Immature natural killer cell (primary cell): ENCODE measurements around the gene MIPEP. TPM values are rescaled to one million over a fixed set of nuclear protein-coding genes. Genes with fewer than 3 reads are reported as not detected.
"Not testable (repeated sequence)": the region's sequence is repeated elsewhere in the genome, so short reads cannot be mapped to it uniquely, and the experiment has no call there.

Source experiments
- DNase-seq, 3 donors: peaks; one replicate each; pipeline ENCODE4 v3.0.0; 2022; ENCODE audit warnings: mixed read lengths in 1 of 3
- H3K27ac Mint-ChIP-seq, 6 donors: one replicate each; pipeline ENCODE4 v1.8.0; 2020; ENCODE audit warnings: mixed read lengths in 6 of 6, mild to moderate bottlenecking in 5 of 6, inconsistent platforms in 4 of 6, moderate library complexity in 3 of 6
- H3K27me3 Mint-ChIP-seq, 3 donors: one replicate each; pipeline ENCODE4 v1.8.0; 2020 to 2021; ENCODE audit warnings: low read depth in 3 of 3, mild to moderate bottlenecking in 3 of 3, mixed read lengths in 3 of 3, moderate library complexity in 3 of 3, inconsistent platforms in 1 of 3
- H3K36me3 Mint-ChIP-seq, 3 donors: one replicate each; pipeline ENCODE4 v1.8.0; 2020; ENCODE audit warnings: mixed read lengths in 3 of 3, inconsistent platforms in 2 of 3, mild to moderate bottlenecking in 2 of 3
- H3K4me1 Mint-ChIP-seq, 2 donors: one replicate each; pipeline ENCODE4 v1.8.0; 2020; ENCODE audit warnings: inconsistent platforms in 2 of 2, mild to moderate bottlenecking in 2 of 2, mixed read lengths in 2 of 2, moderate library complexity in 1 of 2
- H3K4me3 Mint-ChIP-seq, 5 donors: one replicate each; pipeline ENCODE4 v1.8.0; 2020; ENCODE audit warnings: mild to moderate bottlenecking in 5 of 5, mixed read lengths in 5 of 5, inconsistent platforms in 3 of 5, moderate library complexity in 3 of 5
- H3K9me3 Mint-ChIP-seq, 6 donors: one replicate each; pipeline ENCODE4 v1.8.0; 2020; ENCODE audit warnings: mild to moderate bottlenecking in 6 of 6, mixed read lengths in 6 of 6, inconsistent platforms in 4 of 6, moderate library complexity in 3 of 6
- polyA plus RNA-seq, 3 donors: library from polyadenylated mRNA; unstranded; fragments of 300-500 nt; fragmentation: Illumina TruSeq; gene quantifications; one replicate each; pipeline ENCODE4 v1.2.3, GENCODE V29; 2021

MIPEP gene
- polyA plus RNA-seq, 3 donors from 2014 or later = 9.3 to 20.5 (median 14.3) TPM

DNA sequence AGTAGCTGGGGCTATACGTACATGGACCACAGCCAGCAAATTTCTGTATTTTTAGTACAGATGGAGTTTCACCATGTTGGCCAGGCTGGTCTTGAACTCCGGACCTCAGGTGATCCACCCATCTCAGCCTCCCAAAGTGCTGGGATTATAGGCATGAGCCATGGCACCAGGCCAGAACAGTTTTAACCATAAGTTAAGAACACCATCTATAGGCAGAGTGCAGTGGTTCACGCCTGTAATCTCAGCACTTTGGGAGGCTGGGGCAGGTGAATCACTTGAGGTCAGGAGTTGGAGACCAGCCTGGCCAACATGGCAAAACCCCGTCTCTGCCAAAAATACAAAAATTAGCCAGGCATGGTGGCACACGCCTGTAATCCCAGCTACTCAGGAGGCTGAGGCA, 143.1 kb downstream of the MIPEP start:
- not testable (repeated sequence) for H3K4me1 Mint-ChIP-seq, H3K27me3 Mint-ChIP-seq, H3K9me3 Mint-ChIP-seq, H3K27ac Mint-ChIP-seq, H3K36me3 Mint-ChIP-seq, DNase-seq, H3K4me3 Mint-ChIP-seq

DNA sequence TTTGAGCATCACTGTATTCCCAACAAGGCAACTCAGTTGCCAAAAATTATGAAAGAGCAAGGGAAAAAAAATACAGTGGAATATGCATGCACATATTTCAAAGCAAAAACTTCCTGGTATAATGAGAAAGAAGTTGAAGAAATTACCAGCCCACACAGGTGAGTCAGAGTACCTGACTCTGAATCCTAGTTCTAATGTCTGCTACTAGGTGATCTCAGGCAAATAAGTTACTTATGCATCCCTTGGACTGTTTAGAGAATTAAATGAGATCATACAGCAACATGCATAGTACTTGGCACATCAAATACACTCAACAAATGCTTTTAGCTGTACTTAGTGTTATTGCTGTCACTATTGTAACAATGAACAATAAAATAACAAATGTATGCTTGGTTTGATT, 144.9 kb downstream of the MIPEP start:
- H3K4me3 Mint-ChIP-seq = no peak overlapping the region

DNA sequence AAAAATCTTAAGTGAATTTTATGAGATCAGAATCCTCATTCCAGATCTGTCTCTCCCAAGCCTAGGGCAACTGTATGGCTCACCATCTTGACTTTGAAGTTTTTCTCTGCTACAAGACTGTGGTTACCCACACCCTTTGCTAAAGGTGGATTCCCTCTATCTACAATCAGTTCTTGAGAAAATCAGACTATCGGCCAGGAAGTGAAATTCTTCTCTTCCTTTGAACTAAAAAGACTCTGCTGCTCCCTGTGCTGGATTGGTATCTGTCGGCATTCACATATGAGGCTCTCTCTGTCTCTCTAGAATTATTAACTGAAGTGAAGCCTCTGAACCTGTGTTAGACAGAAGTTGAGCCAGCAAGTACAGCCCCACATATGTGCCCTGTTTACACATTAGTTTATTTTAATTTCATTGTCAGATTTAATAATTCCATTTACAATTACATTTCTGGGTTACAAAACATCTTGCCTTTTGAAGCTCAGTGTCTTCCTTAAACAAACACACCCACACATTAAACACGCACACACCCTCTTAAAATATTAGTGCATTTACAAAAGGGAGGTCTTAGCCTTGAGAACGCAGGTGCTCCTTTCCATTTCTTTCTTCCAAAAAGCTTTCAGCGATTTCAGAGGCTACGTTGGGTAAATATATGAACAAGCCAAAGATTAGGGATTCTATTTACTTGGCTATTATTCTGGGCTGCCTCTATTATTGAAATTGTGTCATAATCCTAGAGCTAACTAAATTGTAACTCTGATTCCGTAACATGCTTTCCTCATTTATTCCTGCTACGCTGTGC, 145.7 kb downstream of the MIPEP start:
- Mint-ChIP-seq H3K9me3 (no peaks in the 10 kb centered on the region), H3K36me3 (peaks cover 4 to 7% (median 4%) of the 10 kb centered on the region in 3 donors), H3K4me1 (peaks cover 2 to 8% of the 10 kb centered on the region in 2 donors), H3K27me3 (peaks cover 0 to 2% (median 0%) of the 10 kb centered on the region in 3 donors), H3K27ac (no peak overlapping the region), H3K4me3 (no peak overlapping the region)
- DNase-seq = peak in 1 of 3 donors; percentile 5

More for the DNA sequence above, 144.9 kb downstream of the MIPEP start:
- Mint-ChIP-seq H3K4me1 (peaks cover 2 to 8% of the 10 kb centered on the region in 2 donors), H3K27ac (no peak overlapping the region), H3K9me3 (no peaks in the 10 kb centered on the region), H3K36me3 (peaks cover 0 to 6% (median 4%) of the 10 kb centered on the region in 3 donors), H3K27me3 (peaks cover 0 to 2% (median 0%) of the 10 kb centered on the region in 3 donors)
- DNase-seq = no peak

DNA sequence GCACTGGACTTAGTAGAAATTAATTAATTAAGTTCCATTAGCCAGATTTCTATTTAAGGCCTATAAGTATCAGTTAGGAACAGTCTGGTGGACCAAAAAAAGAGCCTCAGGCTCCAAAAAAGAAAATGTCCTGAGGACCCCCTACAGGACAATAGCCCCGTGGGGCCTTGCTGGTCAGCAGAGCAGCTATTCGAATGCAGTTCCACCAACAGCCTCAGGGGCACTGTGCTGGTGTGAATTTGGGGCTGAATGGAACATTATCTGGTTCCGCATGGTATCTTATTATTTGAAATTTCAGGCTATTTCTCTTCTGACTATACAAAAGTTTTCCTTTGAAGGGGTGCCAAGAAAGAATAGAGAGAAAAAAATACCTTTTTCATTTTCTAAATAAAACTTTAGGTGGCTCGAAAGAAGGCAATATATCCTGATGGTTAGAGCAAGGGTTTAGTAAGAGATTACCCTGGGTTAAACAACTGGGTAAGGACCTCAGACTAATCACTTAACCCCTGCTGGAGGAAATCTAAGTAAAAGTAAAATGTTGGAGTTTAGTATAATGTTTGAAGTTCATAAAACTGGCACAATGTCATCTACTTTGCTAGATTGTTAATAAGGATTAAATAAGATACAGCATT, 147.2 kb downstream of the MIPEP start:
- Mint-ChIP-seq H3K4me3 (no peak overlapping the region), H3K36me3 (peaks cover 3 to 7% (median 4%) of the 10 kb centered on the region in 3 donors), H3K9me3 (no peaks in the 10 kb centered on the region), H3K27me3 (no peaks in the 10 kb centered on the region), H3K4me1 (peaks cover 2 to 8% of the 10 kb centered on the region in 2 donors), H3K27ac (no peak overlapping the region)
- DNase-seq = no peak

DNA sequence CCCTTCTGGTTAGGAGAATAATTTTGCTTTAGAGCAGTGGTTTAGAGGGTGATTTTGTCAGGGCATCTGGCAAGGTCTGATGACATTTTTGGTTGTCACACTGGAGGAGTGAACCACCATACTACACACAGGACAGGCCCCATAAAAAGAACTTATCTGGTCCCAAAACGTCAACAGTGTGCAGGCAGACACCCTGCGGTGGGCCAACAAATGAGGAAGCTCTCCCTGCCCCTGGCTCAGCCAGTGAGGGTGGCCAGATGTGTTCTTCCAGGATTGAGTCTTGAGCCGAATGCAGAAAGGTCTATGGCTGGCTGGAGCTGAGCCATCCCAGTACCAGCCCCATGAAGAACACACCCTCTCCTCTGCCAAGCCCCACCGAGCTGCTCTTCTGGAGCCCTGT, 149.2 kb downstream of the MIPEP start:
- Mint-ChIP-seq H3K36me3 (peaks cover 3 to 14% (median 9%) of the 10 kb centered on the region in 3 donors), H3K4me3 (no peak overlapping the region), H3K4me1 (peaks cover 2 to 8% of the 10 kb centered on the region in 2 donors), H3K27ac (no peak overlapping the region), H3K9me3 (no peaks in the 10 kb centered on the region), H3K27me3 (no peaks in the 10 kb centered on the region)
- no peak for DNase-seq

DNA sequence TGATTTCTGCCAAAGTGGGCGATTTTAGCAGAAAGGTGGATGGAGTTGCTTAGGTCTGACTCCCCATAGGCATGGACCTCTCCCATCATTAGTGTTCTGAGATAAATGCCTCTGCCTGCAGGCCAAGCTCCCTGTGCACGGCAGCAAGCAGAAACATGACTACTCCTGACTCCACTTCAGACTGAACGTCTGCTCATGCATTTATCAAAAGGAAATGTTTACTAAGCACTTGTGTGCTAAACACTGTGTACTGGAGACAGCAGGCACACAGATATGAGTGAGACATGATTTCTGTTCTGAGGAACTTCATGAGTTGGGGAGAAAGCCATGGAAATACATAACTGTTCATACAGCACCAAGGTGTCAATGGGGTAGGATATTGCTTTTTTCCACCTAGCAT, 149.6 kb downstream of the MIPEP start:
- no peak for DNase-seq
- Mint-ChIP-seq H3K36me3 (peaks cover 3 to 14% (median 9%) of the 10 kb centered on the region in 3 donors), H3K4me1 (peaks cover 2 to 8% of the 10 kb centered on the region in 2 donors), H3K4me3 (no peak overlapping the region), H3K27ac (no peak overlapping the region), H3K27me3 (no peaks in the 10 kb centered on the region), H3K9me3 (no peaks in the 10 kb centered on the region)

DNA sequence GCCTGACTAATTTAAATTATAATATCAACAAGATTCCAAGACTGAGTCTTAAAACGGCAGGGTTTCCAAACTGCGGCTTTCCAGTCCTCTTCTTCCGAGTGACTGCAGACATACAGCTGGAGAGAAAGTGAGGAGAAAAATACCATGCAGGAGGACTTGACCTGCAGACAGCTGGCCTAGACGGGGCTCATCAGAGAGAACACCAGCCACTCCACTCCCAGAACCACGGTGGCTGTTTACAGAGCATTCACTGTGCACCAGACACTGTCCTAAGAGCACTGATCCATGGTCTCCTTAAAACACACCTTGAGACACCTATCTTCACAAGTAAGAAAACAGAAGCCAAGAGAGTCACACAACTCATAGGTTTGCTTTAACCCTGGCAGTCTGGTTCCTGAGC, 152.7 kb downstream of the MIPEP start:
- H3K4me1 Mint-ChIP-seq = peaks cover 0 to 2% of the 10 kb centered on the region in 2 donors
- DNase-seq = no peak
- peaks cover 3 to 24% (median 9%) of the 10 kb centered on the region in 3 donors for H3K36me3 Mint-ChIP-seq
- H3K9me3 Mint-ChIP-seq = no peaks in the 10 kb centered on the region
- H3K27ac Mint-ChIP-seq = no peak overlapping the region
- H3K4me3 Mint-ChIP-seq = no peak overlapping the region
- no peaks in the 10 kb centered on the region for H3K27me3 Mint-ChIP-seq

DNA sequence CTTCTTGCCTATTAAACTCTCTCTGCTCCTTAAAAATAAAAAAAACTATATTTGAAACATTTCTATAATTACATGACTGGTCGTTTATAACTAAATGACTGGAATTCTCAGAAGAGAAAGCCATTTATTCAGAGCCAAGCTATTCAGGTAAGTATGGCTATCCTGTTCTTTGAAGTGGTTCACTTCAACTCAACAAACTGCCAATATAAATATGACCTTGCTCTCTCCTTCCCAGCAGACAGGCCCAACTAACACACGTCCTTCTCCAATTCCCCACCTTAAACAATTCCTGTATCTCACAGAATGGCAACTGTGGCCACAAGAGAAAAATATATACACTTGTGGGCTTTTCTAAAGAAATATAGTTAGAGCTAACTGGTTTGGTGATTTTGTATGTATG, 153.9 kb downstream of the MIPEP start:
- no peak for DNase-seq
- Mint-ChIP-seq H3K36me3 (peaks cover 3 to 30% (median 9%) of the 10 kb centered on the region in 3 donors), H3K27me3 (no peaks in the 10 kb centered on the region), H3K4me1 (no peaks in the 10 kb centered on the region), H3K27ac (no peak overlapping the region), H3K9me3 (no peaks in the 10 kb centered on the region), H3K4me3 (no peak overlapping the region)

DNA sequence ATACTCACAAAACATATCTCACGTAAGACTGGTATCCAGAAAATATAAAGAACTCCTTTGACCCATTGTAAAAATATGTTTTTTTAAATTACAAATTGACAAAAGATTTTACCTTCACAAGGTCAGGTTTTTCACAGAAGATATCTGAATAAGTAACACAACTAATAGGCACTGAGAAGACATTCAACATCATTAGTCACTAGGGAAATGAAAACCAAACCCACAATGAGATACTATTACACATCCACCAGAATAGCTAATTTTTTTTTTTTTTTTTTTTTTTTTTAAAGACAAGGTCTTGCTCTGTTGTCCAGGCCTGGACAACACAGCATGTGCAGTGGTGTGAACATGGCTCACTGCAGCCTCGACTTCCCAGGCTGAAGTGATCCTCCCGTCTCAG, 157.5 kb downstream of the MIPEP start:
- no peak overlapping the region for H3K4me3 Mint-ChIP-seq
- H3K9me3 Mint-ChIP-seq = no peaks in the 10 kb centered on the region
- H3K4me1 Mint-ChIP-seq = no peaks in the 10 kb centered on the region

DNA sequence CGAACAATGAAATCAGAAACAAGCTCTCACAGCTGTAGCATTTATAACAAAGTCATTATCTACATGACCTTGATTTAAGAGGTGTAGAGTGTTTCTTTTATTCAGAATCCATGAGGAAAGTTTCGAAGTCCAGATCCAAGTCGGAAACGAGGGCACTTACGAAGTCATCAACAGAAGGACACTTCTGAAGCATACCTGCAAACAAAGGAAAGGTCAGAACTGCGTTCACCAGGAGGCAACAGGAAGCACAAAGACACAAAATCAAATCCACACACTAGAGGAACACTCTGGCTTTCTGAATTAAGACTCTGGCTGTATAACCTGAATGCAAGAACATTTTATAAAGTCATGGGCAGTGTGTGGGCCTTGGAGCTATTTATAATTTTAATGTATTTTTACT, 158.9 kb downstream of the MIPEP start:
- DNase-seq = no peak
- Mint-ChIP-seq H3K9me3 (no peaks in the 10 kb centered on the region), H3K36me3 (peaks cover 7 to 27% (median 14%) of the 10 kb centered on the region in 3 donors), H3K27me3 (no peaks in the 10 kb centered on the region), H3K4me1 (no peaks in the 10 kb centered on the region), H3K27ac (no peak overlapping the region), H3K4me3 (no peak overlapping the region)

More for the DNA sequence above, 157.5 kb downstream of the MIPEP start:
- H3K36me3 Mint-ChIP-seq = peaks cover 5 to 33% (median 19%) of the 10 kb centered on the region in 3 donors
- no peaks in the 10 kb centered on the region for H3K27me3 Mint-ChIP-seq
- H3K27ac Mint-ChIP-seq = no peak overlapping the region
- no peak for DNase-seq

DNA sequence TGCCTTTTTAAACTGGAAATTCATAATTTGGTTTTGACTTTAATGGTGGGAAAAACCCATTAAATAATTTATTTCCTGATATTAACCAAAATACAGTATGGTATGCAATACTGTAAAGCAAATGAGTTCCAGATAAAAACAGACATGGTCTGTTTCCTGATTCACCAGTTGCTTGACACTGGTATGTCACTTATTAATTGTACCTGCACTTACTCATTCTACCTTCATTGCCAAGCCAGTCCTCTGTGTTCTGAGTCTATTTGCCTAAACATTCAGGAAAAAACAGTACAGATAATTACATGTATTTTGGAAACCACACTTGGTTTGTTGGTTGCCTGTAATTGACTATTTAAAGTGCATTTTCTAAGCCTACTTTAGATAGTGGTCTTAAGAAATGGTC, 159.7 kb downstream of the MIPEP start:
- H3K27ac Mint-ChIP-seq = no peak overlapping the region
- peaks cover 9 to 29% (median 17%) of the 10 kb centered on the region in 3 donors for H3K36me3 Mint-ChIP-seq
- H3K27me3 Mint-ChIP-seq = no peaks in the 10 kb centered on the region
- no peak for DNase-seq
- no peaks in the 10 kb centered on the region for H3K4me1 Mint-ChIP-seq
- H3K9me3 Mint-ChIP-seq = no peaks in the 10 kb centered on the region
- no peak overlapping the region for H3K4me3 Mint-ChIP-seq

DNA sequence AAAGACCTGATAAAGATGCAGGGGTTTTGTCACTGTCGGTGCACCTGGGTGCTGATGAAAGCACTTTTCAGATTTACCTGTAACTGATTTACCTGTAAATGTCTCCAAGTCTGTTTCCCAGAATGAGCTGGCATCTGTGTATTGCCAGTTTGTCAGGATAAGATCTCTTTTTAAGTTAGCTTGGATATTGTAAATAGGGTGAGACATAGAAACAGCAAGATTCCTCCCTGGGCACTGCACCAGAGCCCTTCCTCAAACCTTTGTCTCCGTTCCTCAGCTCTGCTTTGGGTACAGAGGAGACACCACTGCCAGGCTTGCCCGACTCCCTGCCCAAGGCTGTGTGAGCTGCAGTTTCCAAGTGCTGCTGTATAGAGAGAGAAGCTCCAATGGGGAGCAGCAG, 160.4 kb downstream of the MIPEP start:
- no peak for DNase-seq
- Mint-ChIP-seq H3K27ac (no peak overlapping the region), H3K4me3 (no peak overlapping the region), H3K4me1 (no peaks in the 10 kb centered on the region), H3K9me3 (no peaks in the 10 kb centered on the region), H3K27me3 (peaks cover 0 to 4% (median under 1%) of the 10 kb centered on the region in 3 donors), H3K36me3 (peaks cover 9 to 32% (median 19%) of the 10 kb centered on the region in 3 donors)

DNA sequence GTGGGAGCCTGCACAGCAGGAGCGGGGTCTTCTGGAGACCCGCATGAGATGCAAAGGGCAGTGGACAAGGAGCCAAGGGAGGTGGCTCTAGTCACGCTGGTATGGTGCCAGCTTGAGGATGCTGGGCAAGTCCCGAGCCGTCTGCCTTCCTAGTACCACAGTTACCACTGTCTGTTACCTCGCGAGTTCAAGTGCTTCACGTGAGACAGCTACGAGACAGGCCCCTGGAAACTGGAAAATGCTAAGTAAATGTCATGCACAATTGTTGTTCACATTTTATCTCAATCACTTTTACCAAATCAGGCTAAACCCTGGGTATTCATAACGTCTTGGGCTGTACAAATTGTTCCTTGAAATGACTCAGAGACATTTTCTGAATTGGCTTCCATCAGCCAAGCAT, 163.3 kb downstream of the MIPEP start:
- Mint-ChIP-seq H3K4me1 (no peaks in the 10 kb centered on the region), H3K36me3 (peaks cover 9 to 21% (median 19%) of the 10 kb centered on the region in 3 donors), H3K4me3 (no peak overlapping the region)

DNA sequence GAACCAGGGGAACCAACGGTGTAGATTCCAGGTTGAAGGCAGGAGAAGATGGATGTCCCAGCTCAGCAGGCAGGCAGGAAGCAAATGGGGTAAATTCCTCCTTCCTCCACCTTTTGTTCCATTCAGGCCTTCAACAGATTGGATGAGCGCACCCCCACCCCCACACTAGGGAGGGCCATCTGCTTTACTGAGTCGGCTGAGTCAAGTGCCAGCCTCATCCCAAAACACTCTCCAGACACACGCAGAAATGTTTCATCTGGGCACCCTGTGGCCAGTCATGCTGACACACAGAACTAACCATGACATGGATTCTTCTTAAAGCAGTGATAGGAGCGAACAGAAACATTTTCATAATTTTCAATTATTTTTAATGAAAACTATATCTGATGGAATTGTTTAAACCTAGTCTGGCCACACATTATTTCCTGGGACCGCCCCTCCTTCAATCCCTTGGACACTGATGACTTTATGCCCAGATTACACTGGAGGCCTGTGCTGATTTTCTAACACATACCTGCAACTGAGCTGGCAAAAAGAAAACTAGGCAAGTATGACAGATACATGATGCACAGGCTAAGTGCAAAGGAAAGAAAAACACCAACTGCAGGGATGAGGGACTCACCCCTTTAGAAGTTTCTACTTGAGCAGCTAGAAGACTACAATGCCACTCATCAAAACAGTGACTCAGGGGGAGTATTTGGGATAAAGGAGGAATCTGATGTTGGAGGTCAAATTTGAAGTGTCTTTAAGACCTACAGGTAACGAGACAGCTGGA, 164.8 kb downstream of the MIPEP start:
- Mint-ChIP-seq H3K9me3 (no peaks in the 10 kb centered on the region), H3K4me1 (no peaks in the 10 kb centered on the region), H3K4me3 (no peak overlapping the region), H3K27me3 (peaks cover 0 to 4% (median 4%) of the 10 kb centered on the region in 3 donors), H3K36me3 (peaks cover 9 to 19% (median 16%) of the 10 kb centered on the region in 3 donors), H3K27ac (no peak overlapping the region)
- DNase-seq = no peak

More for the DNA sequence above, 163.3 kb downstream of the MIPEP start:
- Mint-ChIP-seq H3K27ac (no peak overlapping the region), H3K9me3 (no peaks in the 10 kb centered on the region), H3K27me3 (peaks cover 0 to 4% (median 2%) of the 10 kb centered on the region in 3 donors)
- DNase-seq = no peak
